A204.1 (cell line): ENCODE data around the gene MACROD2.

Source experiments
- FAIRE-seq: peaks from 2 replicates; lab custom pipeline; 2012; peaks lifted over from hg19 to GRCh38; lab: Jason Lieb, UNC

The MACROD2 gene

GRCh38 chr20:16081421-16081820, 2086.1 kb downstream of the MACROD2 start:
- no peak for FAIRE-seq

DNA sequence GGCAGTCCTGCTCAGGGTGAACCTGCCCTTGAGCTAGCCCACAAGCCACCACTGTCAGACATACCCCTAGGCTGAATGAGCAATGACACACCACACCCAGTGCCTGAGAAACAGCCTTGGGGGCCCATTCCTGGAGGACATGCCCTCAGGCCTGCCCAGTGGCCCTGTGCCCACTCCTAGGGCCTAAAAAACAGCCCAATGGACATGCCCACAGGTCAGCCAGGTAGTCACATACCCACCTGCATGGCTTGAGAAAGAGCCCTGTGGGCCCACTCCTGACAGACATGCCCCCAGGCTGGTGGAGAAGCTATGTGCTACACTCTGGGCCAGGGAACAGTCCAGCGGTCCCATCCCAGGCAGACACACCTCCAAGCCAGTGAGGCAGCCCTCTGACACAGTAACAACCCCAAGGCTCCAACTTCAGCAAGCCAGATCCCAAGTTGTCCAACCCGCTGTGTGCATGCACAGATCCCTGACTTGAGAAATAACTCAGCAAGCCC, 2086.8 kb downstream of the MACROD2 start:
- no peak for FAIRE-seq

DNA sequence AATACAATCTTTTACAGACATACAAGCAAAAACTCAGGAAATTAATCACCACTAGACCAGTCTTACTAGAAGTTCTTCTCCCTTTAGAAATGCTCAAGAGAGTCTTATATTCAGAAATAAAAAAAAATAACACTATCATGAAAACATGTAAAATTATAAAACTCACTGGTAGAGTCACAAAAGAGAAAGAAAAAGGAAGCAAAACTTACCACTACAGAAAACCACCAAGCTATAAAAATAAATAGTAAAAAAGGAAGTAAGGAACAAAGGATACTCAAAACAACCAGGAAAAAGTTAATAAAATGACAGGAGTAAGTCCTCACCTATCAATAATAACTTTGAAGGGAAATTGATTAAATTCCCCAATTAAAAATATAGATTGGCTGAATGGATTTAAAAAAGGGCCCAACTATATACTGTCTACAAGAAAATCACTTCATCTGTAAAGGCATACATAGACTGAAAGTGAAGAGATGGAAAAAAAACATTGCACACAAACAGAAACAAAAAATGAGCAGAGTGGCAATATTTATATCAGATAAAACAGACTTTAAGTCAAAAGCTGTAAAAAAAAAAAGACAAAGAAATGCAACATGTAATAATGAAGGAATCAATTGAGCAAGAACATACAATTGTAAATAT, 2088.4 kb downstream of the MACROD2 start:
- FAIRE-seq = no peak

GRCh38 chr20:16095226-16095625, 2099.9 kb downstream of the MACROD2 start:
- no peak for FAIRE-seq

GRCh38 chr20:16096756-16097326, 2101.5 kb downstream of the MACROD2 start:
- no peak for FAIRE-seq

DNA sequence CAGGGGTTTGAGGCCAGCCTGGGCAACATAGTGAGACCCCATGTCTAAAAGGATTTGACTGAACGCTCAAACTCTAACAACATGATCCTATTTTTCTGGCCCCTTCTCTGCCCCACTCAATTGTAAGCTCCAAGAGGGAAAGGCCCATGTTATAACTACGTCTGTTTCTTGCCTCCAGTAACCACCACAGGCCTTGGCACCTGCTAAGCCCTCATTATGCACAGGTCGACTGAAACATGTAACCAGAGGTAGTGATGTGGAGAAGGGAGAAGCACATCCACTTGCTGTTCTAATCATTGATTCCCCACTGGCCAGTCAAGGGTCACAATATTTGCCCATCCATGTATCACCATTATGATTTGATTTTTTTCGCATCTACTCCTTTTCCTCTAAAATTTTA, 2102.5 kb downstream of the MACROD2 start:
- FAIRE-seq = no peak

DNA sequence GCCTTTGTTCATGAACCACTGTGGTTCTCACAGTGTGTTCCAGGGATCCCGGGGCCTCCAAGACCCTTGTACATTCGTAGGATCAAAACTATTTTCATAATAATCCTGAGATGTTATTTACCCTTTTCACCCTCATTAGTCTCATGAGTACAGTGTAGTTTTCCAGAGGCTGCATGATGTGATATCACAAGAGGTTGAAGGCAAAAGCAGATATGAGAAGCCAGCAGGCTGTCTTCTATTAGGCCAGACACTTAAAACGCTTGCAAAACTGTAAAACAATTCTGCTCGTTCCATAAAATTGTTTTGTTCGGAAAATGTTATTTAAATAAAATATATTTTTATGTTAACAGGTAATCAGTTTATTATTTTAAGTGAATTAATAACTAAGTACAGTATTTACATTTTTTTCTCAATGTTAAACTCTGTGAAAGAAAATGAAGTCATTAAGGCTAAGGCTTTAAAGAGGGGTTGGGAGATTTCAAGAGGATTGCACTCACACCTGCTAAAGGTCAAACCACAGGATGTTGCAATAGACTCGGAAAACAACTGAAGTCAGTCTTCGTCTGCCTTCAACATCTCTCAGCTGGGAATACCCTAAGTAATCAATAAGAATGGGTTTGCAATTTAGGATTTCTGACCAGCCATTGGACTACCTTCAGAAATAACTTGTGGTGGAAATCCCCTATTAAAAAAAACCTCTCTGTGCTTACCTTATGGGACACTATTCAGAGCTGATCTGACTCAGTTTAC, 2103.7 kb downstream of the MACROD2 start:
- no peak for FAIRE-seq

DNA sequence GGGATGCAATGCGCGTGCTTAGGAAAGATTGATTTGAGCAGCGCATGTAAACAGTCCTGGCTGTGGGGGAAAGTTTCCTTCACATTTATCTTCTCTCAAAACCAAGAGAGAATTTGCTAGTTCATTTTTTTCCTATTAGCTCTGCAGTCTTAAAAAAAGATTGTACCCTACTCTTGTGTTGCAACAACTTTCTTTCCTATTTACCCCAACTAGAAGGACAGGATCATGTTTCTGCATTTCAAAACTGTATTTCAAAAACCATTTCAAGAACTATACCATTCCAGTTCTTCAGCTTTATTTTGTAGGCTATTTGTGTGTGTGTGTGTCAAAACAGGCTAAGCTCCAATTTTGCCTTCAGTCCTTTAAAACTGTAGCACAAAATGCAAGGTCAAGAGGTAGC, 2104.8 kb downstream of the MACROD2 start:
- no peak for FAIRE-seq

DNA sequence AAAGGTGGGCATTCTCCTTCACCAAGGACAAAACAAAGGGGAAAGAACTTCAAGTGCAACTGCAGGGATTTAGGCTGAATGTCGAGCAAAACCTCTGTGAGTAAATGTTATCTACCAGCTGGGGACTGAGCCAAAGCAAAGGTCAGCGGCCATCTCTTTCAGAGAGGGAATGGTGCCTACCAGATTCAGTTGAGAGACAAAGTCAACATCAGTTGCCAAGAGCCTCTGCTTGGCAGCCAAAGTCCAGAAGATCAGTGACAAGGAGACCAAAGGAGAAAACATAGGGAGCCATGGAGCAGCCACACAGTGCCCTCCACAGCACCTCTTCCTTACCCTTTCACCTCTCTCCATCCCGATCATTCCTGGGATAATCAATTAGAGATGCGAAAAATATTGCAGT, 2105.5 kb downstream of the MACROD2 start:
- no peak for FAIRE-seq
